GM21576 (cell line): Measurements from ENCODE around the gene MSL3.

Experiments
- ATAC-seq: cut with Tn5 transposase; IDR thresholded peaks from one replicate; pipeline ENCODE4 v1.9.1; 2021; ENCODE audit warnings: mild to moderate bottlenecking, moderate library complexity; ENCODE audit not compliant: unreplicated experiment

Gene MSL3

GRCh38 chrX:11757719-11758399 lies at the start of gene MSL3:
Gene MSL3 (plus strand): TSS chrX:11758237. CDS start chrX:11758264, 27 bp downstream.
- peak; percentile 23 for ATAC-seq

- ATAC-seq = no peak
Measured at GRCh38 chrX:11722304-11722703, 35.7 kb upstream of the MSL3 start.

GRCh38 chrX:11724122-11725017 lies 33.7 kb upstream of the MSL3 start:
- peak; percentile 66 for ATAC-seq

GRCh38 chrX:11725631-11726442 lies 32.2 kb upstream of the MSL3 start:
- no peak for ATAC-seq

- ATAC-seq = no peak
Measured at GRCh38 chrX:11728556-11728955, 29.5 kb upstream of the MSL3 start.

- peak; percentile 76 for ATAC-seq
Measured at GRCh38 chrX:11733614-11734013, 24.4 kb upstream of the MSL3 start.

GRCh38 chrX:11739776-11740175 lies 18.3 kb upstream of the MSL3 start:
- peak; percentile 50 for ATAC-seq

GRCh38 chrX:11740794-11741193 lies 17.2 kb upstream of the MSL3 start:
- ATAC-seq = no peak

- no peak for ATAC-seq
Measured at GRCh38 chrX:11741574-11741973, 16.5 kb upstream of the MSL3 start.

- no peak for ATAC-seq
Measured at GRCh38 chrX:11745881-11746280, 12.2 kb upstream of the MSL3 start.

GRCh38 chrX:11750046-11750445 lies 8.0 kb upstream of the MSL3 start:
- no peak for ATAC-seq

- no peak for ATAC-seq
Measured at GRCh38 chrX:11750694-11751093, 7.3 kb upstream of the MSL3 start.

GRCh38 chrX:11751261-11751660 lies 6.8 kb upstream of the MSL3 start:
- no peak for ATAC-seq

- no peak for ATAC-seq
Measured at GRCh38 chrX:11753668-11754067, 4.4 kb upstream of the MSL3 start.

- ATAC-seq = no peak
Measured at GRCh38 chrX:11754958-11755645, 2.9 kb upstream of the MSL3 start.

- no peak for ATAC-seq
Measured at GRCh38 chrX:11755724-11756123, 2.3 kb upstream of the MSL3 start.

- ATAC-seq = no peak
Measured at GRCh38 chrX:11756354-11757318, 1.4 kb upstream of the MSL3 start.

GRCh38 chrX:11757397-11757718 lies 679 bp upstream of the MSL3 start:
- no peak for ATAC-seq

GRCh38 chrX:11758400-11759171 lies 549 bp downstream of the MSL3 start:
- peak; percentile 36 for ATAC-seq
